Colonic mucosa (tissue), 4 donors: Measurements from ENCODE around the gene CALB2. TPM values are rescaled to one million over a fixed set of nuclear protein-coding genes. Genes with fewer than 3 reads are reported as not detected.

Source experiments
- DNase-seq: peaks from one replicate; pipeline ENCODE4 v3.0.0-alpha.2; 2020
- H3K27ac ChIP-seq: fragments of 200-600 bp; one replicate; pipeline ENCODE4 v1.8.0; 2021
- H3K27me3 ChIP-seq: fragments of 200-600 bp; one replicate; pipeline ENCODE4 v1.8.0; 2021
- H3K36me3 ChIP-seq: fragments of 200-600 bp; one replicate; pipeline ENCODE4 v1.8.0; 2021
- H3K4me1 ChIP-seq: fragments of 200-600 bp; one replicate; pipeline ENCODE4 v1.8.0; 2021; ENCODE audit warnings: mild to moderate bottlenecking
- H3K4me3 ChIP-seq: fragments of 200-600 bp; one replicate; pipeline ENCODE4 v1.8.0; 2021
- H3K9ac ChIP-seq, 2 donors: one replicate each; pipeline ENCODE4 v1.7.0; 2013; ENCODE audit warnings: control low read depth in 2 of 2, low read depth in 2 of 2, low read length in 2 of 2
- H3K9me3 ChIP-seq: fragments of 200-600 bp; one replicate; pipeline ENCODE4 v1.8.0; 2021
- intact Hi-C: fragments of 100-400 bp; cut with DNase I; formaldehyde crosslinking; loops from one replicate; pipeline ENCODE4 v1.14.1; 2022
- total RNA-seq, 2 donors: library from RNA; stranded (reverse); fragmentation: NEBNext Ultra II Directional in 1 of 2; extraction: Animal tissue kit (Norgen Biotek cat#: 25700) in 1 of 2; gene quantifications; one replicate each; pipeline ENCODE4 v1.2.1, GENCODE V29; 2021
- TF ChIP-seq, protein P1 (sequence below): fragments of 200-600 bp; IDR thresholded peaks from one replicate; pipeline ENCODE4 v1.8.0; 2022; ENCODE audit warnings: antibody characterized with exemption, mild to moderate bottlenecking
- donor health status: healthy.
- donor health status: DM: no; HTN: no; CAD: no.
- donor health status: DM: no; HTN: no; CAD: no.

Gene CALB2
- total RNA-seq, 2 donors from 2014 or later: 0.74 to 2.8 TPM

DNA sequence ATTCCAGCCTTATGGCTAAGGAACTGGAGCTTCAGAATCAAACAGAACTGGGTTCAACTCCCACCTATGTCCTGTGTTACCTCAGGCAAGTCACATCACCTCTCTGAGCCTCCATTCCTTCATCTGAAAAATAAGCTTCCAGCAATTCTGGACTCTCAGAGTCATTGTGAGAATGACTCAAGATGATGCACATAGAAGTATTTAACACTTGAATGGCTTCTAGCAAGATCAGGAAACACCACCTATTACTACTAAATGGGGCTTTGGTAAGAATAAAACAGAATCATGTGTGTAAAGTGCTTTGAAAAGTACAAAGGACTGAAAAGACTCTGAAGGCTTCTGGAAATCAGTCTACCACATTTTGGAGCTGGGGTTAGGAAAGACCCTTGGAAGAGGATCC is 30.8 kb upstream of the CALB2 start:
- Histone ChIP-seq H3K4me3 (no peak overlapping the region), H3K27me3 (no peaks in the 10 kb centered on the region), H3K9ac (no peak overlapping the region), H3K9me3 (no peaks in the 10 kb centered on the region), H3K4me1 (no peaks in the 10 kb centered on the region), H3K27ac (no peak overlapping the region), H3K36me3 (no peaks in the 10 kb centered on the region)
- TF ChIP-seq, protein P1, sequence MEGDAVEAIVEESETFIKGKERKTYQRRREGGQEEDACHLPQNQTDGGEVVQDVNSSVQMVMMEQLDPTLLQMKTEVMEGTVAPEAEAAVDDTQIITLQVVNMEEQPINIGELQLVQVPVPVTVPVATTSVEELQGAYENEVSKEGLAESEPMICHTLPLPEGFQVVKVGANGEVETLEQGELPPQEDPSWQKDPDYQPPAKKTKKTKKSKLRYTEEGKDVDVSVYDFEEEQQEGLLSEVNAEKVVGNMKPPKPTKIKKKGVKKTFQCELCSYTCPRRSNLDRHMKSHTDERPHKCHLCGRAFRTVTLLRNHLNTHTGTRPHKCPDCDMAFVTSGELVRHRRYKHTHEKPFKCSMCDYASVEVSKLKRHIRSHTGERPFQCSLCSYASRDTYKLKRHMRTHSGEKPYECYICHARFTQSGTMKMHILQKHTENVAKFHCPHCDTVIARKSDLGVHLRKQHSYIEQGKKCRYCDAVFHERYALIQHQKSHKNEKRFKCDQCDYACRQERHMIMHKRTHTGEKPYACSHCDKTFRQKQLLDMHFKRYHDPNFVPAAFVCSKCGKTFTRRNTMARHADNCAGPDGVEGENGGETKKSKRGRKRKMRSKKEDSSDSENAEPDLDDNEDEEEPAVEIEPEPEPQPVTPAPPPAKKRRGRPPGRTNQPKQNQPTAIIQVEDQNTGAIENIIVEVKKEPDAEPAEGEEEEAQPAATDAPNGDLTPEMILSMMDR: no peak
- no peak for DNase-seq
- intact Hi-C loops: no loop called here

DNA sequence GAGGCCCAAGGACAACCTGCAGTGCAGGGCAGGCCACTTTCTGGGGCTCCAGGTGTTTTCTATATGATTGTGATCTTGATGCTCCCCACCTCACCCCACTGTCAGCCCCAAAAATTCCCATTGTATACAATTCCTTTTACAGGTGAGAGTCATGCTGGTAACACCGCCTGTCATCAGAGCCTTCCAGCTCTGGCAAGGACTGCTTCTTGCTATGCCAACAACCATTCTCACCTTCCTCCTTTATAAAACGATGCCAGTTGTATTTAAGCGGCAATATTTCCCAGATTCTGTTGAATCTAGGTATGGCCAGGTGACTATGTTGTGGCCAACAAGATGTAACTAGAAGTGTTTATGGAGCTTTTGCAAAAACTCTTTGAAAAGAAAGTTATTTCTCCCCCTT is 30.4 kb upstream of the CALB2 start:
- H3K9me3 ChIP-seq: no peaks in the 10 kb centered on the region
- intact Hi-C loops: no loop called here
- H3K27ac ChIP-seq: no peak overlapping the region
- no peaks in the 10 kb centered on the region for H3K27me3 ChIP-seq
- no peak overlapping the region for H3K4me3 ChIP-seq
- no peak overlapping the region for H3K9ac ChIP-seq
- H3K36me3 ChIP-seq: no peaks in the 10 kb centered on the region
- TF ChIP-seq, protein P1: no peak
- no peak for DNase-seq
- H3K4me1 ChIP-seq: no peaks in the 10 kb centered on the region

DNA sequence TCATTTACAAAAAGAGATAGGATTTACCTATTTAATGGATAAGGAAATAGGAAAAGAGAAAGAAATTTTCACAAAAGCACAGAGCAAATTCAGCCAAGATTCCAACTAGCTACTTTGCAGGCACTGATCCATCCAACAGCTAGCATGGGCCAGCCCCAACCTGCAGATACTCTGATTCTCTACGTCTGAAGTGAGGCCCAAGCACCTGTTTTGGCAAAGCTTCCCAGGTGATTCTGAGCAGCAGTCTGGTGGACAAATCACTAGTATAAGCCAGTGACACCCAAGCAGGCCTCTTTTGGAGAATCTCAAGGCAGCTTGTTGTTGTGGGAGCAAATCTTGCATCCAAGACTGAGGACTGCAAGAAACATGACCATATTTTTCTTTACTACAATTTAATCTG is 20.9 kb upstream of the CALB2 start:
- no peaks in the 10 kb centered on the region for H3K4me1 ChIP-seq
- no peaks in the 10 kb centered on the region for H3K27me3 ChIP-seq
- H3K4me3 ChIP-seq: no peak overlapping the region
- no peak overlapping the region for H3K9ac ChIP-seq
- TF ChIP-seq, protein P1: no peak
- no peak overlapping the region for H3K27ac ChIP-seq
- no peak for DNase-seq
- no peaks in the 10 kb centered on the region for H3K36me3 ChIP-seq
- no peaks in the 10 kb centered on the region for H3K9me3 ChIP-seq
- intact Hi-C loops: no loop called here

DNA sequence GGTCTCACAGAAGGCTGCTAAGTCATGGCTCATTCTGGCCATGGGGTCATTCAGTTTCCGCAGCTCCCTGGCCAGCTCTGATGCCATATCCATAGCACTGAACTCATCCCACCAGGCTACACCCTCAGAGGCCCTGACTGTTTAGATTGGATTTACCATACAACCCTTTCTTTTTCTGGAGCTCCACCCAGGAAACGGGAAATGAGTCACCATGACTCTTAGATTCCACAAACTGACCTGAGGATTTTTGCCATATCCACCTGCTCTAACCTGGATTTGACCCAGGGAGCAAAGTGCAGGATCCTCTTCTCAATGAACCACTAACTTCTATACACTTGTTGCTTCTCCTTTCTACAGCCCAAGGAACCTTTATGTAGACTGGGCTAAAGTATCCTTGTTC is 20.3 kb upstream of the CALB2 start:
- H3K9ac ChIP-seq: no peak overlapping the region
- intact Hi-C loops: no loop called here
- no peaks in the 10 kb centered on the region for H3K9me3 ChIP-seq
- no peak for DNase-seq
- H3K27ac ChIP-seq: no peak overlapping the region
- no peaks in the 10 kb centered on the region for H3K27me3 ChIP-seq
- H3K4me1 ChIP-seq: no peaks in the 10 kb centered on the region
- H3K36me3 ChIP-seq: no peaks in the 10 kb centered on the region
- TF ChIP-seq, protein P1: no peak
- H3K4me3 ChIP-seq: no peak overlapping the region

DNA sequence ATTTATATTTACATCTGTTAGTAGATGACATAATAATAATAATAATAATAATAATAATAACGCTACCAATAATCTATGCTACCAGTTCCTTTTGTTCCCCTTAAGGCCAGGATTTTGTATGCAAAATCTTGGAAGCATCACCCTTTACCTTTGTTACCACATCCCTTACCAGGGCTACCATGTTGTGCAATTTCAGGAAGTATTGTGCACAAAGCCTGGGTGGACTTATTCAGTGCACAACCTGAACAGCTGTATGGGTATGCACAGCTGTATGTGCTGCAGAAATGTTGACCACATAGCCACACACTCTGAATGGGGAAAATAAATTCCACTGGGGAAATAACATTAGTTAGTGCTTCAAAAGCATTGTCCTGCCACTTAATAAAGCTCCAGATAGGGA is 19.9 kb upstream of the CALB2 start:
- Histone ChIP-seq H3K27ac (no peak overlapping the region), H3K9me3 (no peaks in the 10 kb centered on the region), H3K9ac (no peak overlapping the region), H3K4me3 (no peak overlapping the region), H3K27me3 (no peaks in the 10 kb centered on the region), H3K4me1 (no peaks in the 10 kb centered on the region), H3K36me3 (no peaks in the 10 kb centered on the region)
- intact Hi-C loops: no loop called here
- TF ChIP-seq, protein P1: no peak
- no peak for DNase-seq
